ENCODE data around the gene EPX. TPM values are rescaled to one million over a fixed set of nuclear protein-coding genes. Genes with fewer than 3 reads are reported as not detected.

Gene EPX
- total RNA-seq, 4 donors from 2014 or later = not detected

- ATAC-seq (ENCODE audit: low FRiP score) (no peak), DNase-seq (ENCODE audit: low spot score) (no peak)
- no peak for TF ChIP-seq CTCF (IDR thresholded peaks at IDR 0.05)
These were observed 38.9 kb upstream of the EPX start for GRCh38 chr17:58153671-58154070.

DNA sequence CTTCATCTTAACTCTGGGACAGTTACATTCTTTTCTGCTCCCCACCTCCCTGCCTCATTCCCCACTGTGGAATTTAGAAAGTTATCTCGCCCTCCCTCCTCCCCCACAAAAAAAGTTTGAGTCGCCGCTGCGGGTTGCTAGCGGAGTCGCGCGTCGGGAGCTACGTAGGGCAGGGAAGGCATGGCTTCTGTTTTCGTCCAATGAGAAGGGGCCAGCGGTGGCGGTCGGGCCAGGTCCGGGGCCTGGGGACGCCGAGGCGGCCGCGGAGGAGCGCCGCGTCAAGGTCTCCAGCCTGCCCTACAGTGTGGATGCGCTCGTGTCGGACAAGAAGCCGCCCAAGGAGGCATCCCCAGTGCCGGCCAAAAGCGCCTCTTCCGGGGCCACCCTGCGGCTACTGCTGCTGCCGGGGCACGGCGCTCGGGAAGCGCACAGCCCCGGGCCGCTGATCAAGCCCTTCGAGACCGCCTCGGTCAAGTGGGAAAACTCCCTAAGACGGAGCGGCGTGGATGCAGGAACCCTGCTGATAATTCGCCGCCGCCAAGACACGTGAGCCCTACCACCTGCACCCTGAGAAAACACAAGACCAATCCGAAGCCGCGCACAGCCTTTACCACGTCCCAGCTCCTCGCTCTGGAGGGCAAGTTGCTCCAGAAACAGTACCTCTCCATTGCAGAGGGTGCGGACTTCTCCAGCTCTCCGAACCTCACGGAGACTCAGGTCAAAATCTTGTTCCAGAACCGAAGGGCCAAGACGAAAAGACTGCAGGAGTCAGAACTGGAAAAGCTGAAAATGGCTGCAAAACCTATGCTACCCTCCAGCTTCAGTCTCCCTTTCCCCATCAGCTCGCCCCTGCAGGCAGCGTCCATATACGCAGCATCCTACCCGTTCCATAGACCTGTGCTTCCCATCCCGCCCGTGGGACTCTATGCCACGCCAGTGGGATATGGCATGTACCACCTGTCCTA lies 35.4 kb upstream of the EPX start:
- DNase-seq (ENCODE audit: low spot score) (no peak), ATAC-seq (ENCODE audit: low FRiP score) (no peak)
- no peak for TF ChIP-seq CTCF (IDR thresholded peaks at IDR 0.05)

DNA sequence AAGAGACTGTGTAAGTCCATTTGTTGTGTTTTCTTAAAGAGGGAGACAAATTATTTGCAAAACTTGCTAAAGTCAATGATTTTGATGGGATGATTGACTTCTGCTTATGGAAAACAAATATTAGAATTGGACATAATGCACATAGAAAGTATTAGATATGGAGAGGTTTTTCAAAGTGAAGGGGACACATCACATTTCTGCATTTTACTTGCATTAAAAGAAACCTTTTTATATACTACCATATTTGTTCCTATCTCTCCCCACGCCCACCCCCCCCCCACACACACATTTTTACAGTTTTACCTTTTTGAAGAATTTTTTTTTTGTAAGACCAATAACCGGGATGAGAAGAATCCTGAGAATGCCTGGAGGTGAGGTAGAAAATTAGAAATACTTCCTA lies 34.3 kb upstream of the EPX start:
- no peak for ATAC-seq (ENCODE audit: low FRiP score)
- TF ChIP-seq CTCF (IDR thresholded peaks at IDR 0.05) = no peak
- DNase-seq (ENCODE audit: low spot score) = no peak

DNA sequence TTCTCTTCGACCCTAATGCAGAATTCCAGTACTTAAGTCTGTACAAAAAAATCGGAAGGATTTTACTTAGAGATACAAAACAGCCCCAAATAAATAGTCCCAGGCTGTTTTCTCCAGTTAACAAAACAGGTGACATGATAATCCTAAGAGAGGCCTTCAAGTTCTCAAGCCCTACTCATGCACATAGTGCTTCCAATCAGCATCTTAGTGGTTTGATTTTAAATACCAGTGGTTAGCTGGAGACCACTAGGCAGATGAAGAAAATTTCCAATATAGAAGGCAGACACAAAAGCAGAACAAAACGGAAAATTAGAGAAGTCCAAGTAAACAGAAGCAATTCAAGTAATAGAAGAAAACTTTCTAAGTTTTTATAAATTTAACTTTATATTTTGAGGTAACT lies 31.0 kb upstream of the EPX start:
- no peak for TF ChIP-seq CTCF (IDR thresholded peaks at IDR 0.05)
- no peak for DNase-seq (ENCODE audit: low spot score)
- ATAC-seq (ENCODE audit: low FRiP score) = no peak

DNA sequence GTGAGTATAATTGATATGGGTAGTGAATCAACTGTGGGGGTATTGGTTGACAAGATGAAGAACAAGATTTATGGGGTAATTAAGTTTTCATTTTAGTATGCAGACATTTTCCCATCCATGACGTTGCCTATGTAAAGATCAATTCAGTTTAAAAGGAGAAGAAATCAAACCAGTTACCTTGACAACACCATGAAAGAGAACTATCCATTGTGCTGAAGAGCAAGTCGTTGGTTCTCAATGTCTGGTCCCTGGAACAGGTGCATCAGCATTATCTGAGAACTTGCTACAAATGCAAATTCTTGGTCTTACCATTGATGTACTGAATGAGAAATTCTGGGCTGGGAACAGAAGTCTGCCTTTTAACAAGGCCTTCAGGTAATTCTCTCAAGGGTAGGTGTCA lies 26.5 kb upstream of the EPX start:
- ATAC-seq (ENCODE audit: low FRiP score) = no peak
- DNase-seq (ENCODE audit: low spot score) = no peak
- no peak for TF ChIP-seq CTCF (IDR thresholded peaks at IDR 0.05)

DNA sequence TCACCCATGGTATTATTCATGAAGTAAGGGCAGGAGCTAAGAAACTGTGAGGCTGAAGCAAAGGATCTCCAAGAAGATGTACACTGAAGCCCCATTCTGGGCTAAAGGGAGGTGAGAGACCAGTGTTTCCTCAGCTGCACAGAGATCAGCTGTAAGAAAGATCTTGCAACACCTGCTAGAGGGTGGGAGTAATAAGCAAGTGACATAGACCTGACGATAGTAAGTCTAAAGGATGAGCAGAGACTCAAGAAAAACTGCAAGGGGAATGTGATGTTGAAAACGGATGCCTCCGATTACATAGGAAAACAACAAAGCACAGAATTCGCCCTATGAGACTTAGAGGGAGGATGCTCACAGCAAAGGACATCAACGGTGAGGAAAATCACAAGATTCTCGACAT lies 25.8 kb upstream of the EPX start, which contains the start of gene OR4D2:
TSS of gene OR4D2 (plus strand) at position 301 of the 400 bp plus-strand sequence. CDS start 2,674 bp downstream, outside the sequence.
- TF ChIP-seq CTCF (IDR thresholded peaks at IDR 0.05) = no peak
- no peak for ATAC-seq (ENCODE audit: low FRiP score)
- no peak for DNase-seq (ENCODE audit: low spot score)

- no peak for TF ChIP-seq CTCF (IDR thresholded peaks at IDR 0.05)
- ATAC-seq (ENCODE audit: low FRiP score) (no peak), DNase-seq (ENCODE audit: low spot score) (no peak)
These were observed 21.9 kb upstream of the EPX start for GRCh38 chr17:58170622-58171021.

Data from omental fat pad (tissue), 4 donors.